Activated CD4-positive, alpha-beta T cell treated with anti-CD3 and anti-CD28 coated beads, Interleukin-2, amount 50 U/mL, for 48 hours (primary cell): ENCODE data around the gene FGGY.

ENCODE experiments used
- DNase-seq, 2 experiments: peaks; one replicate each; pipeline ENCODE4 v3.0.0-alpha.2; 2020

The FGGY gene

DNA sequence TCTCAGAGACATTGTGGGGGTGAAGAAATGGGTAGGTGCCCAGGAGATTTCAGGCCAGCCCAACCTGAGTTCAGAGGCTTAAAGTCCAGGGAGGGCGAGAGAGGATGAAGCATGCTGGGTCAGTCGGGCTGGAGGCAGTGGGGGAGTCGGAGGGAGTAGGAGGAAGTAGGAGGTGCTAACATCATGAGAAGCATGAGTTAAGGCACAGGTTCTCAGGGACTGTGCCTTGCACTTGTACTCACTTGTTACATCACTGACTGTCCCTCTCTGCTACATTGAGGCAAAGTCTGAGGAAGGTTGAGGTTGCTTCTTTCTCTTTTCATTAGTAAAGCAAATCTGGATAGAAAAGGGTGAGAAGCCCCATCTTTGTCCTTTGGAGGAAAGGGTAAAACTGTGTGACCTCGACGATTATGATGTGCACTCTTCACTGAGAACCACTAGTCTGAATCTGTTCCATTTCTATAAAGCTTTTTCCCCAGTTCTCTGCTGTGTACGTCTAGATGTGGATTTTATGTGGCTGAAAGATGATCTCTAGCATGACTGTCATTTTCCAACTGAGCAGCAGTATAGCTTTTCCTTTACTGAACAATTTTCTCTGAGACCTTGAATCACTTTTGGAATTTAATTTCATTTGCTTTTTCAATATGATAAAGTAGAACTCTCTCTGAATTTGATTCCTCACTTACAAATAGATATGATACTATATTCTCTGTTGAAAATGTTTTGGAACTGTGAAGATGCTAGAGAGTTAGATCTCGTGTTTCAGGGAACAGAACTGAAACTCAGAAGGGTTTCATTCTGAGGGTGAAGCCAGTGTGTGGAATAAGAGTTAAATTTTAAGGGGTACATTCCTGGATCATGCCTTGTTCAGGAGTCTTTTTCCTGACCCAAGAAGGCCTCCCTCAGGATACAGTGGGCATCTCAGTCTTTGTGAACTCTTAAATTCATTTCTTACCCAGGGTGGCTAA, 94.6 kb downstream of the FGGY start:
- DNase-seq: no peak

DNA sequence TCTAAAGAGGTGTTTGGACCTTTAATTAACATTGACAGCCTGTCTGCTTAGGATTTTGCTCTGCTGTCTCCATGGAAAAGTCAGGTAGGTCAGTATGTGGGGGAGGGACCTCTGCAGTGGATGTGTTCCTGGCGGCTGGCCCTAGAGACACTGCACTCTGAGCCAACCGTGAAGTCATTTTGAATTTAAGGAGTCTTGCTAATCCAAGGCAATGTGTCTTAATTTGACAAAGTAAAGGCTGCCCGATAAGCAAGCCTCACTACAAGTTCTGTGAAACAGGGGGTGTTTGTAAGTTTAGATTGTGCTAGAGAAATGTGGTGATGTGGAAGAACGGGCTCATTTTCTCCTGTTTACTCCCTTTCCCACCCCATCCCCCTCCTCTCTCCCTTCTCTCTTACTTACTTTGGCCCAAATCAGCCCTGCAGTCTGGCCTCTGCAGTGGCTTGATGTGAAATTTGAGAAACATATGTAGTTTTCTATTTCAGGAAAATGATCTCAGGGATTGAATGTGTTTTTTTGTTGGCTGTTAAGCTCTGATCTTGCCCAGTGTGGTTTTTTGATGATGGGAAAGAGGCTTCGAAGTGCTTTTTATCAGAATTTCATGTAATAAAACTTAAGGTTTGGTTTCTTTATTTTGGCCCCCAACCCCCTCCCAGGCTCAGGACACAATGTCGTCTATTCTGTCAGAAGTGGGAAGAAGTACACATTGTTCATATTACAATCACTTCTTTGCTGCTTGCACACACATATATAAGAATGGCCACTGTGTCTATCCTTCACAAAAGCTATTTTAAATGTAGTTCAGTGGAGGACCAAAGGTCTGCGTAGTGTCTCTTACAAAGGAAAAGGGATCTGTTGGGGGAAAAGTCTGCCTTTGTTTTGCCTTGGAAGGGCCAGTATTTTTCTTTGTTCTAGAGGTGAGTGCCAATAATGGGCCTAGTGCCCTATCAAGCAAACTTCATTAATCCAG, 96.6 kb downstream of the FGGY start:
- no peak for DNase-seq

DNA sequence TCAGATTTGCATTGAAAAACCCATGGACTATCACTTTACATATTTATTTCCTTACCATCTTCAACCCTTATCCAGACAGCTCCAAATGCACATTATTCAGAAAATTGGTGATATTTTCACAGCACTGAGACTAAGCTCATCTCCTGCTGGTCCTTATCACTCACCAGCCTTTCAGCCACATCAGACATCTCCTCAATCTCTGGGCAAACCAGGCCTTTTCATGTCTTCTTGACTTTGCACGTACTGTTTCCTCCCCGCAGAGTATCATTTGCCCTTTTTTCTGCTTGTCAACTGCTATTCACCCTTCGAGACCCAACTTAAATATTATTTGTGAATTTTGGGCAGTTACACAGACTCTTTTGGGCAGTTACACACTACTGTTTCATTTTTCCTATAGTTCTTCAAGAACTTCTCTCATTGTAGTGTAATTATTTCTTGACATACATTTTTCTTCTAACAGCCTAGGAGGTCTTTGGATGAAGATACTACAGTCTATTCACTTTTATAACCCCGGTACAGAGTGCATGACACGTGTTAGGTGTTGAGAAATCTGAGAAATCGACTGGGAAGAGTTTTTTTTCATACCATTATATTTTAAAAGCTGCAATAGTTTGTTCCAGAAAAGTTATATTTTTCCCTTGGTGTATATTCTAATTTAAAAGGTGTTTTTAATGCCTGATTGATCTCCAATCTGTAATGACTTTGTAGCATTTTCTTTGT, 98.0 kb downstream of the FGGY start:
- no peak for DNase-seq

DNA sequence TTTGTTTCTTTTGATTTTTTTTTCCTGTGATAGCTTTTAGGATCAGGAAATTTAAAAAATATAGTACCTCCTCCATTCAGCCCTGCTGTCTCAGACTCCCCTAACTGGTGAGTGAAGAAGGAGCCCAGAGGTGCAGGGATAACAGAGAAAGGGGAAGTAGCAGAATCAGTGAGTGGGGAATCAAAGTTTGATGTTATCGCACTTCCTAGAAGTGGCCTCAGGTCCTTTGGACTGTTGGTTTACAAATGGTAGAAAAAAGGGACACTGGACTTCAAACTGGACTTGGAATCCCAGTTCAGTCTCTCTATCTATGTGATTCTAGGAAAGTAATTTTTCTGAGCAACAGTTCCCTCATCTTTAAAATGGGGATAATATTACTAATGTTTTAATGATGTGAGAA, 99.5 kb downstream of the FGGY start:
- DNase-seq: no peak

DNA sequence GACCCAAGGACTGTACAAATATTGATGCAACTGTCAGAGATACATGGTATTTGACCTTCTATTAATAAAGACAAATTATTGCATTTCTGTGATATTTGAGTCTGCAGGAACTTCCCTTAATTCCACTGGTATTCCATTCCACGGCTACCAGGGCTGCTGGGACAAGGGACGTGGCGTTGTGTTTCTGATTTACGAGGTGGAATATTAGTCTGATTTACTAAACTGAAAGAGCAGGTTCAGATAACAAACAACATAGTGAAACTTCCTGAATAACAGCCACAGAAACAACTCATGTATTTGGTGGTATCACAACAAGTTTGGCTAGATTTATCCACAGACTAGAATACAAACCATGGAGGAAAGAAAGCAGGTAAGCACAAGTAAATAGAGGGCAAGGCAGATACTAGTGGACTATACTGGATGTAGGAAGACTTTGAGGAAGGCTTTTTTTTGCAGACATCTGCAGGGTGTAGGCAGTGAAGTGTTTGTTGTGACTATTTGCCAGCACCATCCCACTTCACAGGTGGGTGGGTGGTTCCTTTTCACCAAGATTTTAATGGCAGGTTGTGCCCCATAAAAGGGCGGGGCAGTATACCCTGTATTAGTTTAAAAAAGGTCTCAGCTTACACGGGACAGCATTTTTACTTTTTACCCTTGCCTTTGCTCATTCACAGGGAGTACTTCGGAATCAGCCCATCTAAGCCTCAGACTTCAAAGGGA, 100.4 kb downstream of the FGGY start:
- DNase-seq: no peak

DNA sequence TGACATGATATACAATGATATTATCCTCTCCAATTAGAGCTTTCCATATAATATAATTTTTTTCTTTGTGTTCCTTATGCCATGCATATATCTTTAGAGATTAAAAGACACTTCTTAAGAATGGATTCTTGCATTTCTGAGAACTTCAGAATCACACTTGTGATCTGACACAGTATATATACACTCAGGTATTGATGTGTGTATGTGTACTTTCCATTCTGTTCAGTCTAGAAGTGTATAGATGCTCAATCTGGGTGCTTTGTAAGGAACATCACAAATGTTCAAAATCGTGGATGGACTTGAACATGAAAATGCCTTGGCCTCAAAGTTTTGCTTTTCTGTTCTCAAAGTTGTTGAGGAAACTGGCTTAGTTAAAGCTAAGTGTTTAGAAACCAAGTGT, 102.7 kb downstream of the FGGY start:
- no peak for DNase-seq

DNA sequence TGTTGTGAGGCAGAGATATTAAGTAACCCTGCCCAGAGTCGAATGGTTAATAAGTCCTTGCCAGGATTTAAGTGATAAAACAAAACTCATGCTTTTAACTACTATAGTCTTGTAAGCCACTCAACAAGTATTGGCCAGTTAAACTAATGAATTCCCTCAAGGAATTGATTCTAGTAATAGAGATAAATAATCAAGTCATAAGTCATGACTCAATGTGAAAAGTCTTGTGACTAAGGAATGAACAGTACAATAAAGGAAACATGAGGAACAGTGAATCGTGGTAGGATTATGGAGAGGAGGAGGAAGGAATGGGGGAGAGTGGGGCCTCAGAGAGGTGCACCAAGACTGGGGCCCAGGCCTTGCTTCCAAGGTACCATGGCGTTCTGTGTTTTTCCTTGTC, 104.7 kb downstream of the FGGY start:
- no peak for DNase-seq

DNA sequence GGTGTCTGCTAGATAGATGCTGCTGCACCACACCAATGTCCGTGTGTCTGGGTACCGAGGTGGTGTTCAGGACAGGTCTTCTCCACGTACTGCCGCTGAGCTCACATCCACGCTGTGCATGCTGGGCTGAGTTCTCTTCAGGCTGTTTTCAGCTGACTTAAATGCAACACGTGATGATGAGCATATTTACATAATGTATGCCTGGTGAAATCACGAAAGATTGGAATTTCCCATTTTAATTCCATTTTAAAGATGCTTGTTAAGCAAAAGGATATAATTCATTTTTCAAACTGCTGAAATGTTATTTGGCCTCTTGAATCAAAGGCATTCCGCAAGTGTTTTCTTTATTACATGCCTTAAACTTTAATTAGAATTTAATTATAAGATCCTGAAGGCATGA, 107.9 kb downstream of the FGGY start:
- DNase-seq: no peak

DNA sequence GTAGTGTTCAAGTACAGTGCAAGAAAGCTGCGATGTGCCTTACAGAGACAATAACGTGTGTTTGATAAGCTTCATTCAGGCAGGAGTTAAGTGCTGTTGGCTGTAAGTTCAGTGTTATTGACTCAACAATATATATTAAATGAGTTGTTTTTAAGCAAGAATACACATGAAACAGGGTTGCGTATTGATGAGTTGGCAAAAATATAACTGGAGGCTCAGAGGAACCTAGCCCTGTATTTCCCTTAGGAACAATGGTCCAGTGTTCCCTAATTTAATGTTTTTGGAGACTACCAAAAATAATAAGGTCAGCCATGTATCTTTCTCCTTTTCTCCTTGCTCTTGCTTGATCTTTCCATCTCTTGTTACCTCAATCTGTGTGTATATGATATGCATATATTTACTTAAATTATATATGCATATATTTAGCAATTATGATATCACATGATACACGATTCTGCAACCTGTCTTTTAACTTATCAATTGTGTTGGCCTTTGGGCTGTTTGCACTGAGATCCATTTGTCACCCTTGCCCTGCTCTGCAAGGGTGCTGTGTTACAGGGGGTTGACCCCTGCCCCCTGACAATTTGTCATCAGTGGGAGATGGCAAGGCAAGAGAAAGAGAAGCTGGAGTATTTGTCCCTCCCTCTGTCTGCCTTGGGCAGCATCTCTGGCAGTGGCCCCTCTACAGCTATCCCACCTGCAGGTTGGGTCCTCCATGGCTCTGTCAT, 109.7 kb downstream of the FGGY start:
- no peak for DNase-seq

DNA sequence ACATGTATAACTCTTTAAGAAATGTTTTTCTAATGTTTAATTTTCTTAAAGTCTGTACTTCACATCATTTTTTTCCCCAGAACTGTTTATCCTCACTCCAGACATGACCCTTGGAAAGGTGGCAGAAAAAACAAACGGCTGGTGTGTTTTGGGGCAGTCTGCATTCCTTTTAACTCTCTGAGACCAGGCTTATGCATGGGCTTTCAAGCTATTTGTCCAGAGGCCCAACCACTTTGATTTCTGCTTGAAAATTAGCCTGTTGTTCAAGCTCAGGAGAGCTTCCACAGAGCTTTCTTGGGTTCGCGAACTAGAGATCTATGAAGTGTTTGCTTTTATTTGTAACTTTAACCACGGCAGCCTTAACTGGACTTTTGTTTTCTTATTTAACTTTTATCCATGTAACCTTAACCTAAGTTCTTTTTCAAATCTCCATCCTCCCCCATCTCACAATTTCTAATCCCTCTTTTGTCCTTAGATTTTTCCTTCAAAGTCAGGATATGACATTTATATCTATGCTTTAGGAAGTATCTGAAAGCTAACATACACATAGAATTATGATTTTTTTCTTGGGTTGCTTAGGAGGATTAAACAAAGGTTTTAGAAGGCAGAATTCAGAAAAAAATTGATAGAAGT, 111.8 kb downstream of the FGGY start:
- no peak for DNase-seq

DNA sequence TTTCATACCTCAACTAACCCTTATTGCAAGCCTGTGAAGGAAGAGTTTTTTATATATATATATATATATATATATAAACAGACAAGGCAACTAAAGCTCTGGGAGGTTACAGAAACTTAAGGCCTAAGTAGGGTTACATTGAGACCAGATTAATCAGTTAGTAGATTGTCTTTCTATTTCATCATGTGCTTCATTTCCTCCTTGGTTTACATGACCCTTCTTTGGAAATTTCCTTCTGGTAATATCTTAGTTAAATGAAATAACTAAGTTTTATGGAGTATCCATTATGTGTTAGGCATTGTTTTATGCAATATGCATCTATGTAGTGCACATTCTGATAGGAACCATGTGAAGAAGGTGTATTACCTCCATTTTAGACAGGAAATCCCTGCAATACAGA, 112.7 kb downstream of the FGGY start:
- no peak for DNase-seq

DNA sequence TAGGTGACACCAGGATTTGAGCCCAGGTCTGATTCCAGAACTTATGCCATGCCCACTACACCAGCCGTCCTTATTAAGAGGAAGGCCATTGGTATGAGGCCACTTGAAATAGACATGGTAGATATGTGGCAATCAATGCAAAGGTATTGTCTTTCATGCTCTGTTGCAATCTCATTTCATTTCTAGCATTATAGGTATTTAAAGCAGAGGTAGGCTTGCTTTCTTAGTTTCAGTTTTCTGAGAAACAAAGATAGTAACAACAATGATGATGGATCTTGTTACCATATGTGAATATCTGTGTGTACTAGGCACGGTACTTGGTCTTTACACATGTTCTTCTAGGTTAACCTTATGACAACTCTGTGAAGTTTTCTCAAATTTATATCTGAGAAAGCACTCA, 113.1 kb downstream of the FGGY start:
- no peak for DNase-seq

DNA sequence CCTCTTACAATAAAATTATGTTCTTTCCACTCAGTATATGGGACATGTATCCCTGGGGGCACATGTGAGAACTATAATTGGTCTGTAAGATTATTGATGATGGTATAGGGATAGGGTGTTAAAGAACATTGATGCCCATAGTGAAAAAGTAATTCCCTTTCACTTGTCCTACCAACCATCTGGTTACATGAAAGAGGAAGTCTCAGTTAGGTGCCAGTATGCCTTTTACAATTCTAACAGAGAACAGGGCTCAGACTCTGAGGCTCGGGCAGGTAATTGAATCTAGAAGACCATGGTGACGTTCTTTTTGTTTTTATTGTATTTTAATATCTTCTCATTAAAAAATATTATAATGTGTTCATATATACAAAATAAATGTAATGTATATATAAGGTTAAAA, 113.6 kb downstream of the FGGY start:
- DNase-seq: no peak

DNA sequence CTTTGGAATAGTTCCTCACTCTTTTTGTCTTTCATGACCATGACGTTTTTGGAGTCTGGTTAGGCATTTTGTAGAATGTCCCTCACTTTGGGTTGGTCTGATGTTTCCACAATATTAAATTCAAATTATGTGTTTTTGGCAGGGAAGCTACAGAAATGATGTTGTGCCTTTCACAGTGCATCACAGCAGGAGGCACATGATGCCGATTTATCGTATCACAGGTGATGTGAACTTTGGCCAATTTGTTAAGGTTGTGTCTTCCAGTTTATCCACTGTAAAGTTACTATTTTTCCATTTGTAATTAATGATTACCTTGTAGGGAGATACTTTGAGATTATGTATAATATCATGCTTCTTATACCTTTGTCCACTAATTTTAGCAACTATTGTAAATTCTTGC, 114.3 kb downstream of the FGGY start:
- no peak for DNase-seq

DNA sequence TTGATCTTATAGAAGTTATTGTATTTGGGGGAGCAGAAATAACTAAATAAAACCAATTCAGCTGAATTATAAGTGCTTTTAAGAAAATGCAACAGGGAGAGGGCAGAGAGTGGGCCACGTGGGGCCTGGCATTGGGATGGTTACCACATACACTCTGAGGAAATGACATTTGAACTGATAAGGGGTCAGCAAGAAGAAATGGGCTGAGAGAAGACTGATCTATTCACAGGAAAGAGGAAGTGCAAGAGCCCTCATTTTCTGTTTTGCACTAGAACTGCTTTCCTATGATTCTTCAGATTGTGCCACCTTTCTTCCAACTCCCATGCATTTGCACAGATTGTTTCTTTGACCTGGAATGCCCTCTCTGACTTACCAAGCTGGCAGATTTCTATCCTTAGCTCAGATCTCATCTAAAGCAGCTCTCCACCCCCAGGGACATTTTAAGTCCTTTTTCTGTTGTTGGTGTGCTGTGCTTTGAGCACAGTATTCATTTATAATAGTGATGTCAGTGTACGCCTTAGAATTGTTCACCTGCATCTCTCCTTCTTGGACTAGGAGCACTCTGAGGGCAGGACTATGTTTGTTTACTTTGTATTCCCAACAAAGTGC, 115.9 kb downstream of the FGGY start:
- DNase-seq: no peak

DNA sequence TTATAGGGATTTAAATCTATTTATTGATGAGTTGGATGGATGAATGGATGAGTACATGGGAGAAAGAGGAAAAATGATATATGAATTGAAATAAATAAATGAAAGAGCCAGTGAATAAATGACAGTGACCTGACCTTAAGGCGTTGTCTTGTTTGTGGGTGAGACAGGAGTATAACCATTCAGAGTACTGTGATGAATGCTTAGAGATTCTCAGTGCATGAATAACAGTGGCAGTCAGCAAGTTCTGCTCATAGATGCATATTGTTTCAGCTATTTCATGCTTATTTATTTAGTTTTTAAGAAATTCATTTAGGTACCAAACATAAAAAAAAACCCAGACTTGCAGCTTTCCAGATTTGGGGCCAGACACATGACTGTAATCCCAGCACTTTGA, 116.4 kb downstream of the FGGY start:
- DNase-seq: no peak

DNA sequence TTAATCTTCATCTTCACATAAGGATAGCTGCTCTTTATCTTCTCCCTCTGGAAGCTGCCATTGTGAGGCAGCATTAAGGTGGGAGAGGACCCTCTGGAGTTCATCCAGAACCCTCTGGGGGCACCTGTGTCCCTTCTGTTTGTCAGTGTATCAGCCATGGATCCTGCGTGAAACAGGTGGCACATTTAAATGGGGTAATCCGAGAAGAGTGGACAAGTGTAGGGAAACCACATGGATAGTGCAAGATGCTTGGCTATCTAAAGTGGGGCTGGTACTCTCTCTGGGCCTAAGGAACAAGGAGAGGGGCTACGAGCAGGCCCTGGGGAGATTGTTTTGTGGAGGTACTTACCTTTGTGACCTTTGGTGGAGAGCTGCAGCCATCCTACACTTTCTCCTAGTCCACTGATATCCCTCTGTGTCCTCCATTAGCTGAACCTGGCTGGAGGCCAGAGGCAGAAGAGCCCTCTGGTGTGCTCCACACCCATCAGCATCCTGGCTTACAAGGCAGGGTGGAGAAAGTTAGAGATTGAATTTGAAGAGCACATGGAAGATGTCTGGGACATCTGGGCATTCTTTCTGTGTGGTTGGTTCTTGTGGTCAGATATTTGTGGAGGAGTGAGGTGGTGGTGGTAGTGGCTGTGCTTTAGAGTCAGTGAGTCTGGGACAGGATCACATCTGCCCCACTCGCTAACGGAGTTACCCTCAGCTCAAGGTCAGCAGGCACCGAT, 117.7 kb downstream of the FGGY start:
- no peak for DNase-seq

DNA sequence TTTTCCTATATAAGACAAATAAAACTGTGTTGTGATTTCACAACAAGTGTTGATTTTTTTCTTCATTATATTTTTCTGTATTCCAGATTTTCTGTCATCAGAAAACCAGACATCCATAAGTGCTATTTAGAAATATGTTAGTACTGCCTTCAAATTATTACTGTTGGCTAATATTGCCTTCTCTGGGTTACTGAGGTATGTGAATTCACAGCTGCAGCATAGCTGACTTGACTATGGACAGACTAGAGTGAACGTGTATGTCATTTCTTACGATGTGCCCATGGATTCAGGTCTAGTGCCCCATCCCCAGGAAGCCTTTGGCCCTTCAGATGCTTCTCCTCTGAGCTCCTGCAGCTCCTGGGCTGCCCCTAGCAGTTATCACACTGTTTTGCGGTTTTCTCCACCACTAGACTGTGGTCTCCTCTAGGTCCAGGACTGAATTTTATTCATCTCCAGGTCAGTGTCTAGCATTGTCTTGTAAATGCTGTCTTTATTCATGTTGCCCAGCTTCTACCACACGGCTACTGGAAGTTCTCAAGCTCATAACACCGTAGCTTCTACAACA, 118.5 kb downstream of the FGGY start:
- no peak for DNase-seq

DNA sequence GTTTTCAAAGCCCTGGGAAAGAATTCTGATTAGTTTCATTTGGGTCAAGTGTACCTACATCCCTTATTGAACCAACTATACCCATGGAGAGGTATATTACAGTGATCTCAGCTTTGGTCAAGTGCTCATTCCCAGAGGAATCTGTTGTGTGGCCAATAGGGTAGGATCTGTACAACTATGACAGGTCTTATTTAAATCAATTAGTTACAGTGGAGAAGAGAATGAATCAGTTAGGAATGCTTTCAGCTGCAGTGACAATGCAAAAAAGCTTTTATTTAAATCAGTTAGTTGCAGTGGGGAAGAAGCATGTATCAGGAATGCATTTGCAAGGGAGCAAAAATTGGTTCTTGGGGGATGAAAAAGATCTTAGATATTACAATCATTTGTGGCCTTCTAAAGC, 119.0 kb downstream of the FGGY start:
- no peak for DNase-seq

DNA sequence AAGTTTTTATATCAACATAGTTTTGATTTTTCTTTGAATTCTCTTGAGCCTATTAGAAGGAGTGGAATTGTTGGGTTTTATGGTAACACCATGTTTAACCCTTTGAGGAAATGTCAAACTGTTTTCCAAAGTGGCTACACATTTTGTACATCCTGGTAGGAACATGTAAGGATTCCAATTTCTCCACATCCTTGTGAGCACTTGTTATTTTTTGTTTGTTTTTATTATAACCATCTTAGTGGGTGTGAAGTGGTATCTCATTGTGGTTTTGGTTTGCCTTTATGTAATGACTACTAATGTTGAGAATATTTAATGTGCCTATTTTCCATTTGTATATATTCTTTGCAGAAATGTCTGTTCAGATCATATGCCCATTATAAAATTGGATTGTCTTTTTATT, 120.5 kb downstream of the FGGY start:
- no peak for DNase-seq
